CD4-positive, alpha-beta T cell treated with Interleukin-1 beta for 1 hour (primary cell): ENCODE data around the gene ATPAF1.
"Not testable (repeated sequence)": the region's sequence is repeated elsewhere in the genome, so short reads cannot be mapped to it uniquely, and the experiment has no call there.

Experiments used
- DNase-seq, 2 donors: peaks; one replicate each; pipeline ENCODE4 v3.0.0-alpha.2; 2020 to 2022

ATPAF1 gene

GRCh38 chr1:46679789-46680573 is 11.8 kb upstream of the ATPAF1 start:
- no peak for DNase-seq

GRCh38 chr1:46677339-46677738 is 9.2 kb upstream of the ATPAF1 start:
- no peak for DNase-seq

DNA sequence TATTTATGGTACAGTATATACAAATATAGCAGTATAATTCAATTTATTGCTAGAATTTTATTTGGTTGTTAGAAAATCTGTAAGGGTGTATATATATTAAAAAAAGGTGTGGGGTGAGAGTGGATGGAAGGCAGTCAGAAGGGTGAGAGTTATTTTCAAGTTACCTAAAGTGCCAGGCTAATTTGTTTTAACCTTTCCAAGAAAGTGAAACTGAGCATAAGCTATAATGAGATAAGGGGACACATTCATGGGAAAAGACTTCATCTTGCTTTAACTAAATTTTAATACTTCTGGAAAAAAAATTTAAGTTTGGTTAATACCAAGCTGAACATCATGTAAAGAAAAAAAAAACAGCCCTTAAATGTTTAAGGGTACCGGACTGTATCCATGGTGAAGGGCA is 8.4 kb upstream of the ATPAF1 start:
- DNase-seq: no peak

DNA sequence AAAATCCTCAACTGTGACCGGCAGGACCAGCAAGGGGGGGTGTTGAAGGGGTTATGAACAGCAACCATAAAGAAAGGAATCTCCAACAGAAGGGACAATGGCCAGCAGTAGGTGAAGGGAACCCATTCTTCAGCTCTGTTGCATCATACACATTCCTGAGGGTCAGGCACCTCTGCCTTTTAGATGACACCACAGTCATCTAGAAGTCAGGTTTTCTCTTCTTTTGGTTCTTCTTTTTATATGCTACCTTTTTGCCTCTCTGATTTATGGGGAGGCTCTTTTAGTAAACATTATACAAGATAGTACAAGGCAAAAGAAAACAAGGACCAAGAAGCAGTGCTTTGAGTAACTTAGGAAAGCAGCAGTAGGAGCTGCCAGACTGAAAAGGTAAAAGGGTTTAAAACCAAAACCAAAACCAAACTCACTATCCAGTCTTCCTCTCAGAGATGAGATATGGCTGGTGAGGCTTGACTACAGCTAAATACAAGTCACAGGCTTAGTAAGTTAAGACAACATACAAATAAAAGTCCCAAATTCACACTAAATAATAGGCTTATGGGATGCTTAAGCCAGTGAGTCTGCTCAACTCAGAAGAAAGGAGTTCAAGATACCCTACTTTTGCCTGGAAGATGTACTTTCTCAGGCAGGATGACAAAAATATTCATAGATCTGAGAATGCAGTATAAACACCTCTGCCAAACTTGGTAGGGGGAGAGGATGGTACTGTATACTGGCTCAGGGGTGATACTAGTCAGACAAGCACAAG is 7.6 kb upstream of the ATPAF1 start:
- DNase-seq: peak in 1 of 2 donors; percentile 45

- DNase-seq: no peak
Measured at GRCh38 chr1:46673749-46674182, 5.6 kb upstream of the ATPAF1 start.

GRCh38 chr1:46672696-46673095 is 4.5 kb upstream of the ATPAF1 start:
- no peak for DNase-seq

DNA sequence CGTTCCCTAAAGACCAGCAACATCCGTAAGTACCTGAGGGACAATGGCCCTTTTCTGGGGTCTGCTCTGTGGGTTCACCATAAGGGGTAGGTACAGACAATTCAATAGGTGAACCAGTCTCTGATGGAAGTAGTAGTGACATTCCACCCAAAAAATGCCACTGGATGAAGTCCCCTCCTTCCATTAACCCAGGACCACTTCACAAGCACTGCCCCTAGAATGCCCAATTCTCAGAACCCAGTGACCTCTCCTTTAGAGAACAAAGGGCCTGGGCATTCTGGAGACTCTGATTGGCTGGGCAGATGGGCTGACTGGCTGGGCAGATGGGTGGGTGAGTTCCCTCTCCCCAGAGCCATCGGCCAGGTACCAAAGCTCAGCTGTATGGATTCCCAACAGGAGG is 3.4 kb upstream of the ATPAF1 start, which contains the start of gene TEX38:
TSS of gene TEX38 (plus strand) at position 301 of the 400 bp plus-strand sequence. CDS start at position 382, 81 bp downstream.
- DNase-seq: no peak

- DNase-seq: no peak
Measured at GRCh38 chr1:46670134-46670533, 2.0 kb upstream of the ATPAF1 start.

DNA sequence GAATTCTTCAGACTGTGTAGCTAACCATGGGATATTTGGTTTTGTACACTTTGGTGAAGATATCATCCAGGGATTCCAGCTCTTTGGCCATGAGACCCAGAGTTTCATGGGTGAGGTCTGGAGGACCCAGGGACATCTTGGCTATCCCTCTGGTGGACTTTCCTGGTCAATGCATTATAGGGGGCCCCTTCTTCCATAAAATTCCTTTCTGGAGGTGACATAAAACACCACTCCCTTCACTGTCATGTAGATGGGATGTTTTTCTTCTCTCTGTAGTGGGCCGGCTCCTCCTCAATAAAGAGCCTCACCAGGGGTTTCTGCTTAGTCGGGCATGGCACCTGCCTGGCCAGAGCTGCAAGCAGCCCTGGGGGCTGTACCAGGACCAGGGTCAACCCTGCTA is 2.2 kb downstream of the ATPAF1 start:
- DNase-seq: no peak

- DNase-seq: not testable (repeated sequence)
Measured at GRCh38 chr1:46662919-46663318, 5.2 kb downstream of the ATPAF1 start.

DNA sequence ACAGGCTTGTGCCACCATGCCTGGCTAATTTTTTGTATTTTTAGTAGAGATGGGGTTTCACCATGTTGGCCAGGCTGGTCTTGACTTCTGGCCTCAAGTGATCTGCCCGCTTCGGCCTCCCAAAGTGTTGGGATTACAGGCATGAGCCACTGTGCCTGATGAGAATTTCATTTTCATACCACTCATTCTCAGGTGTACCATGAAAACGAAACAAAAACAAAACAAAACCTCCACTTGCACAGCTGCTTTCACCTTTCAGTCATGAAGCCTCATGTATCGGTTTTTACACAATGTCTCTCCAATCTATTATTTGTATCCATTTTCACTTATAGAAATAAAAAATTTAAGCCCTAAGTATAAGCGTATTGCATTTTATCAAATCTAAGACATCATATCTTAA is 8.0 kb downstream of the ATPAF1 start:
- not testable (repeated sequence) for DNase-seq

- no peak for DNase-seq
Measured at GRCh38 chr1:46659307-46659870, 8.8 kb downstream of the ATPAF1 start.

DNA sequence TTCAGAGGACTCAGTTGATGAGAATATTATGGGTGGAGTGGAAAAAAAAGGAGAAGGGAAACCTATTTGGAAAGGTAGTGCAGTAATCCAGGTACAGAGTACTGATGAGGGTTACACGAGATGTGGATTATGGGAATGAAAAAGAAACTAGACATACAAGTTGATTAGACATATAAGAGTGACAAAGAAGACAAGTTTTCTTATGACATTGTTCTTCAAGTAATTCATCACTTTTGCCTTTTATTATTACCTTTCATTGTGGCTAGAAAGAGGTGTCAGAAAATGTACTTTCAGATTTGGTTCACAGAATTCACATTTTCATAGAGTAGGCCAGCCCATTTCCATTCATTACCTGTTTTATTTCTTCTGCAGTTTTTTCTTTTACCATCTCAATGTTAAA is 10.4 kb downstream of the ATPAF1 start:
- no peak for DNase-seq

DNA sequence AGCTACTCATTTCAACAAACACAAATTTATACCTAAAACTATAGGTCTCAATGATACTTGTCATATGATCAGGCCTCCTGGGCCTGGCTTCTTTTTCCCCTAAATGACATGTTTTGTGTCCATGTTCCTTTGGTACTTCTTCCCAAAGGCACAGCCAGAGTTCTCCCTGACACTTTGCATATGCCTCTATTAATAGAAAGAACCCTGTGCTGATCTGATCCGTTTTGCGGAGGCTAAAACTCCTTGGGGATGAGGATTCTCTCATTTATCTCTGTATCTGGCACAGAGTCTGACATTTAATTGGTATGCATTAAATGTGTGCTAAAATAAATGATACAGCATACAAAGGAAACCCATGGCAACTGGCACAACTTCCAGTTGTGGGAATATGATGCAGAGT is 11.5 kb downstream of the ATPAF1 start:
- no peak for DNase-seq

DNA sequence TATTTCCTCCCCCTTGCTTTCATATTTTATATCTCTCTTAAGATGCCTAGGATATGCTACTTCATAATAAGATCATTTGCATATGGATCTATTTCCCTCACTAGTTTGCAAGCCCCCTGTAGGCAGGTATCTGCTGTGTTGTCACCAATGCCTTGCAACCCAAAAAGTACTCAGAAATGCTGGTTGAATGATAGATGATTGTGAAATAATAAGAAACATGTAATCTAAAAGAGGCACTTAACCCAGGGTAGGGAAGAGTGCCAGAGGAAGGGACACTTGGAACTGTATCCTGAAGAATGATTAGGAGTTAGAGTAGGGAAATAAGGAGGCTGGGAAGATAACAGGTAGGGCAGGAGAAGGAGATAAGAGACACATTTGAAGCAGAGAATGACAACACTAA is 12.3 kb downstream of the ATPAF1 start:
- no peak for DNase-seq

GRCh38 chr1:46654698-46655097 is 13.5 kb downstream of the ATPAF1 start:
- DNase-seq: not testable (repeated sequence)

DNA sequence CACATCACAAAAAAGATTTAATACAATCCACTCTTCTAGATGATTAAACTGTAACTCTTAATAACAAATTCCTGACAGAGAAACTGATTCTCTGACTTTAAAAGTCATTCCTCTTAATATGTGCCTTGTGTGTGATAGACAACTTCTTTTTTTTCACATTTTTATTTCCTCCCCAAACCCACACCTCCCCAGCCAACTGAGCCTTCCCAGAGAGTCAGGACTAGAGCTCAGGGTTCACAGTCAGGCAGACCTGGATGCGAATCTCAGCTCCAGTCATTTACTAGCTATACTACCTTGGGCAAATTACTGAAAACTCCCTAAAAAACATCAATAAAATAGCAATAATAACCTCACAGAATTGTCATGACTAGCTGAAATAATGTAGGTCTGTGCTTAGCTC is 14.2 kb downstream of the ATPAF1 start:
- no peak for DNase-seq

GRCh38 chr1:46653405-46653958 is 14.7 kb downstream of the ATPAF1 start:
- DNase-seq: no peak

GRCh38 chr1:46652321-46653100 is 15.7 kb downstream of the ATPAF1 start:
- DNase-seq: no peak

- not testable (repeated sequence) for DNase-seq
Measured at GRCh38 chr1:46651152-46651551, 17.0 kb downstream of the ATPAF1 start.

- no peak for DNase-seq
Measured at GRCh38 chr1:46650491-46650890, 17.7 kb downstream of the ATPAF1 start.

- DNase-seq: no peak
Measured at GRCh38 chr1:46649764-46650163, 18.4 kb downstream of the ATPAF1 start.

GRCh38 chr1:46647611-46648010 is 20.6 kb downstream of the ATPAF1 start:
- no peak for DNase-seq
